Stimulated activated memory B cell treated with anti-CD40 and anti-IgM and Interleukin-4, amounts not matched to agents 10 μg/mL and 1 μg/mL and 100 μg/mL, for 72 hours (primary cell): Measurements from ENCODE around the gene MCF2L2.

Experiments used
- ATAC-seq: fragments of 150-1000 bp; cut with Tn5 transposase; 2 replicates; pipeline ENCODE4 v1.10.0; 2021
- H3K27ac Mint-ChIP-seq: one replicate; pipeline ENCODE4 v1.8.0; 2022; ENCODE audit warnings: mild to moderate bottlenecking, mixed read lengths
- H3K27me3 Mint-ChIP-seq: one replicate; pipeline ENCODE4 v1.8.0; 2022; ENCODE audit warnings: mixed read lengths
- H3K36me3 Mint-ChIP-seq: one replicate; pipeline ENCODE4 v1.8.0; 2022; ENCODE audit warnings: mixed read lengths
- H3K4me1 Mint-ChIP-seq: one replicate; pipeline ENCODE4 v1.8.0; 2022; ENCODE audit warnings: mixed read lengths
- H3K4me3 Mint-ChIP-seq: one replicate; pipeline ENCODE4 v1.8.0; 2022; ENCODE audit warnings: mild to moderate bottlenecking, moderate library complexity, mixed read lengths
- H3K9me3 Mint-ChIP-seq: one replicate; pipeline ENCODE4 v1.8.0; 2022; ENCODE audit warnings: mixed read lengths

MCF2L2 gene

GRCh38 chr3:183275418-183275817, 153.0 kb downstream of the MCF2L2 start:
- no peaks in the 10 kb centered on the region for H3K9me3 Mint-ChIP-seq
- H3K27ac Mint-ChIP-seq: no peak overlapping the region
- peaks cover 9% of the 10 kb centered on the region for H3K27me3 Mint-ChIP-seq
- no peak overlapping the region for H3K4me3 Mint-ChIP-seq
- ATAC-seq: no peak
- H3K36me3 Mint-ChIP-seq: no peaks in the 10 kb centered on the region
- no peaks in the 10 kb centered on the region for H3K4me1 Mint-ChIP-seq

- ATAC-seq: no peak
- Mint-ChIP-seq H3K27ac (no peak overlapping the region), H3K36me3 (no peaks in the 10 kb centered on the region), H3K4me3 (no peak overlapping the region), H3K9me3 (no peaks in the 10 kb centered on the region), H3K27me3 (peaks cover 9% of the 10 kb centered on the region), H3K4me1 (no peaks in the 10 kb centered on the region)
Measured at GRCh38 chr3:183274609-183275008, 153.8 kb downstream of the MCF2L2 start.

GRCh38 chr3:183272791-183273190, 155.6 kb downstream of the MCF2L2 start:
- Mint-ChIP-seq H3K9me3 (no peaks in the 10 kb centered on the region), H3K27ac (no peak overlapping the region), H3K36me3 (no peaks in the 10 kb centered on the region), H3K4me1 (no peaks in the 10 kb centered on the region), H3K27me3 (peaks cover 15% of the 10 kb centered on the region), H3K4me3 (no peak overlapping the region)
- ATAC-seq: no peak

GRCh38 chr3:183272142-183272541, 156.3 kb downstream of the MCF2L2 start:
- H3K4me3 Mint-ChIP-seq: no peak overlapping the region
- H3K27me3 Mint-ChIP-seq: peaks cover 16% of the 10 kb centered on the region
- H3K4me1 Mint-ChIP-seq: no peaks in the 10 kb centered on the region
- H3K9me3 Mint-ChIP-seq: no peaks in the 10 kb centered on the region
- no peaks in the 10 kb centered on the region for H3K36me3 Mint-ChIP-seq
- no peak overlapping the region for H3K27ac Mint-ChIP-seq
- ATAC-seq: no peak

- H3K9me3 Mint-ChIP-seq: no peaks in the 10 kb centered on the region
- ATAC-seq: no peak
- H3K27ac Mint-ChIP-seq: no peak overlapping the region
- H3K27me3 Mint-ChIP-seq: peaks cover 16% of the 10 kb centered on the region
- no peak overlapping the region for H3K4me3 Mint-ChIP-seq
- H3K4me1 Mint-ChIP-seq: no peaks in the 10 kb centered on the region
- no peaks in the 10 kb centered on the region for H3K36me3 Mint-ChIP-seq
Measured at GRCh38 chr3:183270344-183270743, 158.1 kb downstream of the MCF2L2 start.

- no peaks in the 10 kb centered on the region for H3K4me1 Mint-ChIP-seq
- no peaks in the 10 kb centered on the region for H3K36me3 Mint-ChIP-seq
Measured at GRCh38 chr3:183269345-183269744, 159.1 kb downstream of the MCF2L2 start.

GRCh38 chr3:183268366-183268765, 160.1 kb downstream of the MCF2L2 start:
- H3K4me1 Mint-ChIP-seq: no peaks in the 10 kb centered on the region
- peaks cover 8% of the 10 kb centered on the region for H3K27me3 Mint-ChIP-seq
- no peak overlapping the region for H3K27ac Mint-ChIP-seq
- no peak overlapping the region for H3K4me3 Mint-ChIP-seq
- H3K36me3 Mint-ChIP-seq: no peaks in the 10 kb centered on the region
- H3K9me3 Mint-ChIP-seq: no peaks in the 10 kb centered on the region
- ATAC-seq: no peak

More at GRCh38 chr3:183269345-183269744, 159.1 kb downstream of the MCF2L2 start:
- no peak for ATAC-seq
- Mint-ChIP-seq H3K9me3 (no peaks in the 10 kb centered on the region), H3K27ac (no peak overlapping the region), H3K27me3 (peaks cover 8% of the 10 kb centered on the region), H3K4me3 (no peak overlapping the region)

- H3K4me3 Mint-ChIP-seq: no peak overlapping the region
- no peaks in the 10 kb centered on the region for H3K9me3 Mint-ChIP-seq
- no peak overlapping the region for H3K27ac Mint-ChIP-seq
- peaks cover 8% of the 10 kb centered on the region for H3K27me3 Mint-ChIP-seq
- no peak for ATAC-seq
- no peaks in the 10 kb centered on the region for H3K4me1 Mint-ChIP-seq
- H3K36me3 Mint-ChIP-seq: no peaks in the 10 kb centered on the region
Measured at GRCh38 chr3:183267140-183267539, 161.3 kb downstream of the MCF2L2 start.

GRCh38 chr3:183266454-183266853, 162.0 kb downstream of the MCF2L2 start:
- H3K27ac Mint-ChIP-seq: no peak overlapping the region
- no peaks in the 10 kb centered on the region for H3K4me1 Mint-ChIP-seq
- no peaks in the 10 kb centered on the region for H3K9me3 Mint-ChIP-seq
- peaks cover 8% of the 10 kb centered on the region for H3K27me3 Mint-ChIP-seq
- H3K36me3 Mint-ChIP-seq: no peaks in the 10 kb centered on the region
- no peak overlapping the region for H3K4me3 Mint-ChIP-seq
- ATAC-seq: no peak

- Mint-ChIP-seq H3K4me1 (no peaks in the 10 kb centered on the region), H3K9me3 (no peaks in the 10 kb centered on the region), H3K36me3 (no peaks in the 10 kb centered on the region), H3K4me3 (no peak overlapping the region), H3K27me3 (peaks cover 8% of the 10 kb centered on the region), H3K27ac (no peak overlapping the region)
- no peak for ATAC-seq
Measured at GRCh38 chr3:183265834-183266417, 162.5 kb downstream of the MCF2L2 start.

GRCh38 chr3:183265157-183265642, 163.2 kb downstream of the MCF2L2 start:
- Mint-ChIP-seq H3K4me1 (peaks cover 7% of the 10 kb centered on the region), H3K36me3 (no peaks in the 10 kb centered on the region), H3K4me3 (no peak overlapping the region), H3K27ac (no peak overlapping the region), H3K27me3 (peaks cover 8% of the 10 kb centered on the region), H3K9me3 (no peaks in the 10 kb centered on the region)
- no peak for ATAC-seq

- no peaks in the 10 kb centered on the region for H3K36me3 Mint-ChIP-seq
- ATAC-seq: no peak
- peaks cover 8% of the 10 kb centered on the region for H3K27me3 Mint-ChIP-seq
- H3K4me3 Mint-ChIP-seq: no peak overlapping the region
- no peaks in the 10 kb centered on the region for H3K9me3 Mint-ChIP-seq
- peaks cover 15% of the 10 kb centered on the region for H3K4me1 Mint-ChIP-seq
- no peak overlapping the region for H3K27ac Mint-ChIP-seq
Measured at GRCh38 chr3:183264268-183264667, 164.2 kb downstream of the MCF2L2 start.

GRCh38 chr3:183262875-183263378, 165.5 kb downstream of the MCF2L2 start:
- no peaks in the 10 kb centered on the region for H3K9me3 Mint-ChIP-seq
- no peak overlapping the region for H3K4me3 Mint-ChIP-seq
- H3K36me3 Mint-ChIP-seq: no peaks in the 10 kb centered on the region
- peaks cover 11% of the 10 kb centered on the region for H3K27me3 Mint-ChIP-seq
- ATAC-seq: no peak
- H3K4me1 Mint-ChIP-seq: peaks cover 15% of the 10 kb centered on the region
- no peak overlapping the region for H3K27ac Mint-ChIP-seq

GRCh38 chr3:183261151-183261724, 167.2 kb downstream of the MCF2L2 start:
- ATAC-seq: no peak
- Mint-ChIP-seq H3K9me3 (no peaks in the 10 kb centered on the region), H3K27me3 (peaks cover 25% of the 10 kb centered on the region), H3K4me3 (no peak overlapping the region), H3K4me1 (peaks cover 15% of the 10 kb centered on the region), H3K36me3 (no peaks in the 10 kb centered on the region), H3K27ac (no peak overlapping the region)

- peak overlapping the region; percentile 3 for H3K4me3 Mint-ChIP-seq
- ATAC-seq: peak; percentile 73
- peaks cover 15% of the 10 kb centered on the region for H3K4me1 Mint-ChIP-seq
- no peaks in the 10 kb centered on the region for H3K9me3 Mint-ChIP-seq
- no peaks in the 10 kb centered on the region for H3K36me3 Mint-ChIP-seq
- peaks cover 29% of the 10 kb centered on the region for H3K27me3 Mint-ChIP-seq
- H3K27ac Mint-ChIP-seq: no peak overlapping the region
Measured at GRCh38 chr3:183260167-183260904, 168.1 kb downstream of the MCF2L2 start.

GRCh38 chr3:183259621-183260020, 168.8 kb downstream of the MCF2L2 start:
- H3K4me1 Mint-ChIP-seq: peaks cover 15% of the 10 kb centered on the region
- H3K36me3 Mint-ChIP-seq: no peaks in the 10 kb centered on the region
- peaks cover 36% of the 10 kb centered on the region for H3K27me3 Mint-ChIP-seq
- no peak overlapping the region for H3K4me3 Mint-ChIP-seq
- ATAC-seq: no peak
- no peak overlapping the region for H3K27ac Mint-ChIP-seq
- no peaks in the 10 kb centered on the region for H3K9me3 Mint-ChIP-seq
